Cardiac muscle cell (in vitro differentiated cells and primary cell): ENCODE data around the gene CPA1. TPM values are rescaled to one million over a fixed set of nuclear protein-coding genes. Genes with fewer than 3 reads are reported as not detected.

ENCODE experiments used
- DNase-seq, 2 donors: peaks; one replicate each; pipeline versions ENCODE4 v3.0.0 to v3.0.0-alpha.2; 2010 to 2017; ENCODE audit warnings: low read depth in 1 of 2, low spot score in 1 of 2
- H3K27ac ChIP-seq: fragments of 200-600 bp; sonication (generic); 2 replicates; pipeline ENCODE4 v1.5.1; 2016
- H3K27me3 ChIP-seq: fragments of 200-600 bp; sonication (generic); 2 replicates; pipeline ENCODE4 v1.6.0; 2016; ENCODE audit warnings: control low read depth
- H3K36me3 ChIP-seq: fragments of 200-600 bp; sonication (generic); 2 replicates; pipeline ENCODE4 v1.5.1; 2016; ENCODE audit warnings: control low read depth
- H3K4me1 ChIP-seq: fragments of 200-600 bp; sonication (generic); 2 replicates; pipeline ENCODE4 v1.8.1; 2017; ENCODE audit warnings: low read depth, mild to moderate bottlenecking, mixed run types
- H3K4me3 ChIP-seq: fragments of 200-600 bp; sonication (generic); 2 replicates; pipeline ENCODE4 v1.5.1; 2016; ENCODE audit warnings: mild to moderate bottlenecking
- H3K9me3 ChIP-seq: fragments of 200-600 bp; sonication (generic); 2 replicates; pipeline ENCODE4 v1.5.1; 2017; ENCODE audit warnings: low read depth, mild to moderate bottlenecking, control low read depth
- polyA plus RNA-seq: library from polyadenylated mRNA; unstranded; fragments of >200 nt; fragmentation: Nextera tagmentation; extraction: Ambion mirVana; gene quantifications from 2 replicates; pipeline ENCODE4 v1.2.1, GENCODE V29; 2016
- total RNA-seq: library from RNA; depleted of rRNA; stranded (reverse); fragments of >200 nt; gene quantifications from 2 replicates; pipeline ENCODE4 v1.2.3, GENCODE V29; 2016
- TF ChIP-seq, protein P1 (sequence below): IDR thresholded peaks from 2 replicates; pipeline ENCODE4 v1.5.1; 2012; ENCODE audit warnings: low read depth, mild to moderate bottlenecking, low read length

CPA1 gene
- total and polyA plus RNA-seq, 2 experiments from 2014 or later: 3.5 to 4.3 TPM

DNA sequence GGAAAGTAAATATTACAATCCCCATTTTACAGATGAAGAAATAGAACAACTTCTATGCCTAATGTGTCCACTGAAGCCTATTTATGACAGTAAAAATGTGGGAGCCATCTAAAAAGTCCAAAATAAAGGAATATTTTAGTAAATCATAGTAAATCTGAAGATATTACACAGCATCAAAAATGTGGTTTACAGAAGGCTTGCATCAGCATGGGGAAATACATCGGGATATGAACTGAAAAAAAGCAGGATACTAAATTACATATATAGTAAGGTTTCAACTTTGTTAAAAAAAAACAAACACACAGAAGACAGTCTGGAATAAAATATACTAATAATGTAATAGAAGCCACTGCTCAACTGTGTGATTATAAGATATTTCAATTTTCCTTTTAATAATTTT lies 20.8 kb downstream of the CPA1 start:
- no peak overlapping the region for H3K27ac ChIP-seq
- DNase-seq: no peak
- H3K36me3 ChIP-seq: no peaks in the 10 kb centered on the region
- no peaks in the 10 kb centered on the region for H3K27me3 ChIP-seq
- TF ChIP-seq, protein P1, sequence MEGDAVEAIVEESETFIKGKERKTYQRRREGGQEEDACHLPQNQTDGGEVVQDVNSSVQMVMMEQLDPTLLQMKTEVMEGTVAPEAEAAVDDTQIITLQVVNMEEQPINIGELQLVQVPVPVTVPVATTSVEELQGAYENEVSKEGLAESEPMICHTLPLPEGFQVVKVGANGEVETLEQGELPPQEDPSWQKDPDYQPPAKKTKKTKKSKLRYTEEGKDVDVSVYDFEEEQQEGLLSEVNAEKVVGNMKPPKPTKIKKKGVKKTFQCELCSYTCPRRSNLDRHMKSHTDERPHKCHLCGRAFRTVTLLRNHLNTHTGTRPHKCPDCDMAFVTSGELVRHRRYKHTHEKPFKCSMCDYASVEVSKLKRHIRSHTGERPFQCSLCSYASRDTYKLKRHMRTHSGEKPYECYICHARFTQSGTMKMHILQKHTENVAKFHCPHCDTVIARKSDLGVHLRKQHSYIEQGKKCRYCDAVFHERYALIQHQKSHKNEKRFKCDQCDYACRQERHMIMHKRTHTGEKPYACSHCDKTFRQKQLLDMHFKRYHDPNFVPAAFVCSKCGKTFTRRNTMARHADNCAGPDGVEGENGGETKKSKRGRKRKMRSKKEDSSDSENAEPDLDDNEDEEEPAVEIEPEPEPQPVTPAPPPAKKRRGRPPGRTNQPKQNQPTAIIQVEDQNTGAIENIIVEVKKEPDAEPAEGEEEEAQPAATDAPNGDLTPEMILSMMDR: no peak
- H3K4me3 ChIP-seq: no peak overlapping the region
- H3K4me1 ChIP-seq: no peaks in the 10 kb centered on the region
- no peaks in the 10 kb centered on the region for H3K9me3 ChIP-seq

DNA sequence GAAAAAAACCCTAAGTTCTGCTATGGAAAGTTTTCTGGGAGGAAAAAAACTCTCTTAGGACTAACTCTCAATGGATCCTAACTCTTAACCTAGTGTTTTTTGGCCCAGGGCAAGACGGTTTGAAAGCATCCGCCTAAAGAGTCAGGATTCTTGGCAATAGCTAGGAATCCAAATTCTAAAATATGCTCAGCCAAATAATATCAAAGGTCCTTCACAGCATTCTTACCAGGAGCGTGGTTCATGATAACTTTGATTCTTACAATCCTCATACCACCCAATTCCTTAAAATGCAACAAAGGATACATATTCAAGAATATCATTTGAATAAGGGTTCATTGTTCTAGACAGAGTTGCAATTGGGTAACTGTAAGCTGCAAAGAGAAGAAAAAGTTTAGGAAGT lies 21.3 kb downstream of the CPA1 start:
- Histone ChIP-seq H3K36me3 (no peaks in the 10 kb centered on the region), H3K27ac (no peak overlapping the region), H3K4me1 (no peaks in the 10 kb centered on the region), H3K9me3 (no peaks in the 10 kb centered on the region), H3K27me3 (no peaks in the 10 kb centered on the region), H3K4me3 (no peak overlapping the region)
- TF ChIP-seq, protein P1: no peak
- peak in 1 of 2 donors; percentile 50 for DNase-seq

DNA sequence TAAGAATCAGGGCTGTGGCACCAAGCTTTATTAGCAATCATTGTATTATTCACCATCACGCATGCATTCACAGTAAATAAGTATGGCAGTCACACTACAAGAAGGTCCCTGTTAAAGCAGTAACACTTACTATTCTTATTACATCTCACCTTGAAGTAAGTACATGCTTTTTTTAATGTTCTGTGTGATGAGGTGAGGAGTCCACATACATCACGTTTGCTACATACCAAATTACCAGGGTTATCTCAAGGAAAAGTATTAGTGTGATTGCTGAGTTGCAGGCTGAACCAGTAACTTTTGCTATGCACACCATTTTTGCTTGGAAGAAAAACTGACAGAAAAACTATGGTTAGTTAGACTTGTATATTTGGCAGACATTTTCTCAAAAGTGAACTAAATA lies 24.7 kb downstream of the CPA1 start:
- DNase-seq: no peak
- Histone ChIP-seq H3K4me1 (peaks cover 15% of the 10 kb centered on the region), H3K4me3 (no peak overlapping the region), H3K9me3 (no peaks in the 10 kb centered on the region), H3K27me3 (no peaks in the 10 kb centered on the region), H3K36me3 (no peaks in the 10 kb centered on the region), H3K27ac (no peak overlapping the region)
- TF ChIP-seq, protein P1: no peak

DNA sequence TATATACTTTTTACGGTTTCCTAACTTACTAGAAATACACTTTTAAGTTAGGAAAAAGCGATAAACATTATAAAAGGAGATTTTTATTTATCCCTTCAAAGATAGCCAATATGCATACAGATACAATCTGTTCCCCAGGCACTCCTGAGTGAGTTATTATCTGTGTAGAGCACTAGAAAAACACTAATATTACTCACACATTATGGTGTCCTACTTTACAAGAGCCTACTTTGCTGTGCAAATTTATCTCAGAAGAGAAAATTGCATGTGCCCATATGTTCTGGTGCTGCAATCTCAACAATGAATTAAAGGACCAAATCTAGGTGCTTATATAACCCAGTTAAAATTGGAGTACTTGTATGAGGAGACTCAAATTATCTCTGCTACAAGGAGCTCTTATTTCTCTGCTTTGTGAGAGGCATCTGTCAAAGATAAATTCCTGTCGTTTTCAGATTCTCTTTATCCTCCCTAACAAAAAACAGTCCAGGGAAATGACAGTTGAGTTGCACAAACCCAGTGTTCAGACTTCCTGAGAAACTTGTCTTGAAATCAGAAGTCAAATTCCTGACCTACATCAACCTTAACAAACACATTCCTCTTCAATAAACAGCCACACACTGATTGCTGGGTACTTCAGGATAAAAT lies 28.9 kb downstream of the CPA1 start:
- DNase-seq: peak; percentile 21 to 53
- no peaks in the 10 kb centered on the region for H3K36me3 ChIP-seq
- H3K4me3 ChIP-seq: no peak overlapping the region
- TF ChIP-seq, protein P1: no peak
- H3K9me3 ChIP-seq: no peaks in the 10 kb centered on the region
- peaks cover 19% of the 10 kb centered on the region for H3K4me1 ChIP-seq
- peak overlapping the region; percentile 46 for H3K27ac ChIP-seq
- H3K27me3 ChIP-seq: no peaks in the 10 kb centered on the region

DNA sequence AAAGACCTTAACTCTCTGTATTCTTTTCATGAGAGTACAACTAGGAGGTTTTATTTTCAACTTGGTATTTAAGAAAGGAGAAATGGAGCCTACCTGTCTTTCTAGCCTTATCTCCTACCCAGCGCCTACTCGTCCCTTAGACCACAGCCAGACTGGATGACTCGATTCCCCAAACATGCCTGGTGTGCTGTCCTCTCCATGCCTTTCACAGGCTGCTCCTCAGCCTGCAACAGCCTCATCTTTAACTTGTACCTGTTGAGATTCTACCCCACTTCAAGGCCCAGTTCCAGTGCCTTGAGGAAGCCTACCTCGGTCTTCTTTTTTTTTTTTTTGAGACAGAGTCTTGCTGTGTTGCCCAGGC lies 29.4 kb downstream of the CPA1 start:
- H3K27me3 ChIP-seq: no peaks in the 10 kb centered on the region
- no peak for DNase-seq
- H3K27ac ChIP-seq: peak overlapping the region; percentile 46
- H3K4me3 ChIP-seq: no peak overlapping the region
- TF ChIP-seq, protein P1: no peak
- no peaks in the 10 kb centered on the region for H3K36me3 ChIP-seq
- peaks cover 19% of the 10 kb centered on the region for H3K4me1 ChIP-seq
- H3K9me3 ChIP-seq: no peaks in the 10 kb centered on the region
